Ishikawa (cell line): ENCODE measurements around the gene TP53BP1.

Experiments used
- CEBPB ChIP-seq: IDR thresholded peaks from 2 replicates; pipeline ENCODE4 v1.6.1; 2012
- CREB1 ChIP-seq: IDR thresholded peaks from 2 replicates; pipeline ENCODE4 v1.6.1; 2012; ENCODE audit warnings: low read depth
- EGR1 ChIP-seq: IDR thresholded peaks from 2 replicates; pipeline ENCODE4 v1.6.1; 2012
- EP300 ChIP-seq: IDR thresholded peaks from 2 replicates; pipeline ENCODE4 v1.6.1; 2012; ENCODE audit warnings: borderline replicate concordance
- FOXM1 ChIP-seq: IDR thresholded peaks from 2 replicates; pipeline ENCODE4 v1.6.1; 2012; ENCODE audit warnings: low read depth, borderline replicate concordance
- MAX ChIP-seq: IDR thresholded peaks from 2 replicates; pipeline ENCODE4 v1.6.1; 2012
- NFIC ChIP-seq: IDR thresholded peaks from 2 replicates; pipeline ENCODE4 v1.6.1; 2012
- RAD21 ChIP-seq: IDR thresholded peaks from 2 replicates; pipeline ENCODE4 v1.6.1; 2012; ENCODE audit warnings: low read depth
- REST ChIP-seq: IDR thresholded peaks from 2 replicates; pipeline ENCODE4 v1.6.1; 2012; ENCODE audit warnings: low read depth, mild to moderate bottlenecking
- TAF1 ChIP-seq: IDR thresholded peaks from 2 replicates; pipeline ENCODE4 v1.6.1; 2012; ENCODE audit warnings: low read depth, mild to moderate bottlenecking
- TCF12 ChIP-seq: IDR thresholded peaks from 2 replicates; pipeline ENCODE4 v1.6.1; 2012; ENCODE audit warnings: low read depth
- TEAD4 ChIP-seq: IDR thresholded peaks from 2 replicates; pipeline ENCODE4 v1.6.1; 2012
- USF1 ChIP-seq: IDR thresholded peaks from 2 replicates; pipeline ENCODE4 v1.6.1; 2012
- YY1 ChIP-seq: IDR thresholded peaks from 2 replicates; pipeline ENCODE4 v1.6.1; 2012; ENCODE audit warnings: low read depth
- ZBTB7A ChIP-seq: IDR thresholded peaks from 2 replicates; pipeline ENCODE4 v1.6.1; 2012; ENCODE audit warnings: low read depth

Gene TP53BP1

DNA sequence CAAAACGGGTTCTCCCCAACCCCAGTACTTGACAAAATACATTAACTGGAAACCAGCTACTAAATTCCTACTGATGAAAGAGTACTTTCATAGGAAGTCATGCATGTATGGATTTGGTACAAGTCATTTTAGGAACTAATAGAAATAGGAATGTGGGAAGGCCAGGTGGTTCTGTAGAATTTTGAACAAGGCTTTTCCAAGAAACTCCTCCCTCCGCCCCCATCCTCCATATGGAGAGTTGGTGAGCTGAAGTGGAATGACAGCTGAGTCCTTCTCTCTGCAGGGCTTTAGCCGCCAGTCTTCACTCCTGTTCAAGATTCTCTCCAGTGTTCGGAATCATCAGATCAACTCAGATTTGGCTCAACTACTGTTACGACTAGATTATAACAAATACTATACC is 88.8 kb downstream of the TP53BP1 start:
- TF ChIP-seq TEAD4 (no peak), EGR1 (no peak), NFIC (no peak), EP300 (no peak), FOXM1 (no peak), ZBTB7A (no peak), USF1 (no peak), TCF12 (no peak), MAX (no peak)

DNA sequence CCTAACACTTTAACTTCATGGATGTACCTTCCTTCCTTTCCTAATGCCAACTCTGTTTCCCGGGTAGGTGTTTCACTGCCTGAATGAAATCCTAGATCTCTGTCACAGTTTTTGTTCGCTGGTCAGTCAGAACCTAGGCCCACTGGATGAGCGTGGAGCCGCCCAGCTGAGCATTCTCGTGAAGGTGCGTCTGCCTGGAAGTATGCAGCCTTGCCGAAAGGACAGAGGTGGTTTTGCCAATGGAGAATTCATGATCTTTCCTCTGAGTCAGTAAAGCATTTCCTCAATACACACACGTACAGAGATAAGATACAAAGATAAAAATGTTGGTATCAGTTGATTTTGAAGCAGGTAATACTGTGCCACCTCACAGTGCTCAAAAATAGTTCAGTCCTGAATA is 89.3 kb downstream of the TP53BP1 start:
- no peak for TF ChIP-seq MAX

- TF ChIP-seq YY1 (no peak), TAF1 (no peak), TCF12 (no peak), MAX (no peak), CREB1 (no peak), FOXM1 (no peak), NFIC (no peak), ZBTB7A (no peak), RAD21 (no peak), REST (no peak), USF1 (no peak), EGR1 (no peak), CEBPB (no peak)
Observed at GRCh38 chr15:43402255-43402654, 90.7 kb downstream of the TP53BP1 start.

DNA sequence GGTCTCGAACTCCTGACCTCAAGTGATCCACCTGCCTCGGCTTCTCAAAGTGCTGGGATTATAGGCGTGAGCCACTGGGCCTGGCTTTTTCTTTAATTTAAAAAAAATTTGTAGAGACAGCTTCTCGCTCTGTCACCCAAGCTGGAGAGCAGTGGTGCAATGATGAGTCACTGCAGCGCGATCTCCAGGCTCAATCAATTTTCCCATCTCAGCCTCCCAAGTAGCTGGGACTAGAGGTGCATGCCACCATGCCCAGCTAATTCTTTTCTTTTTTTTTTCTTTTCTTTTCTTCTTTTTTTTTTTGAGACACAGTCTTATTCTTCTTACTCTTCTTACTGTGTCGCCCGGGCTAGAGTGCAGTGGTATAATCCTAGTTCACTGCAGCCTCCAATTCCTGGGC is 102.2 kb downstream of the TP53BP1 start:
- TF ChIP-seq MAX, result no peak
- TF ChIP-seq RAD21, result no peak
- no peak for TF ChIP-seq CEBPB
- no peak for TF ChIP-seq ZBTB7A
- no peak for TF ChIP-seq REST
- no peak for TF ChIP-seq TAF1
- TF ChIP-seq NFIC, result no peak
- TF ChIP-seq YY1, result no peak
- TF ChIP-seq FOXM1, result no peak
- TF ChIP-seq CREB1, result no peak
- TF ChIP-seq TEAD4, result no peak

DNA sequence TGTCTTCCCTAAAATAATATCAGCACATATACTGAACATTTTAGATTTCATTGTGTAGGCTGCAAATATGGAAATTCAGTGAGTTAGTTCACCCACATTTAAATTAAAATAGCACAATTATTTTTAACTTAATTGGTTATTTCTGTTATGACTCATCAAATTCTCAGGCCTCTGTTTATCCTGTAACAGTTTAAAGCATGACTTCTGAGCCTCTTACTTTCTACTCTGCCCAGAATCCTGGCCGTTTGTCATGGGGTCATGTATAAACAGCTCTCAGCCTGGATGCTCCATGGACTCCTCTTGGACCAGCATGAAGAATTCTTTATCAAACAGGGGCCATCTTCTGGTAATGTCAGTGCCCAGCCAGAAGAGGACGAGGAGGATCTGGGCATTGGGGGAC is 109.9 kb downstream of the TP53BP1 start:
- no peak for TF ChIP-seq TEAD4
- no peak for TF ChIP-seq CEBPB
- no peak for TF ChIP-seq CREB1
- no peak for TF ChIP-seq REST
- no peak for TF ChIP-seq EGR1
- TF ChIP-seq RAD21, result no peak
- no peak for TF ChIP-seq MAX
- TF ChIP-seq TCF12, result no peak
- TF ChIP-seq USF1, result no peak
- no peak for TF ChIP-seq FOXM1
- TF ChIP-seq YY1, result no peak
- TF ChIP-seq EP300, result no peak
